Measurements from ENCODE around the gene MCCC1.
"Not testable (repeated sequence)": the region's sequence is repeated elsewhere in the genome, so short reads cannot be mapped to it uniquely, and the experiment has no call there.

The MCCC1 gene

DNA sequence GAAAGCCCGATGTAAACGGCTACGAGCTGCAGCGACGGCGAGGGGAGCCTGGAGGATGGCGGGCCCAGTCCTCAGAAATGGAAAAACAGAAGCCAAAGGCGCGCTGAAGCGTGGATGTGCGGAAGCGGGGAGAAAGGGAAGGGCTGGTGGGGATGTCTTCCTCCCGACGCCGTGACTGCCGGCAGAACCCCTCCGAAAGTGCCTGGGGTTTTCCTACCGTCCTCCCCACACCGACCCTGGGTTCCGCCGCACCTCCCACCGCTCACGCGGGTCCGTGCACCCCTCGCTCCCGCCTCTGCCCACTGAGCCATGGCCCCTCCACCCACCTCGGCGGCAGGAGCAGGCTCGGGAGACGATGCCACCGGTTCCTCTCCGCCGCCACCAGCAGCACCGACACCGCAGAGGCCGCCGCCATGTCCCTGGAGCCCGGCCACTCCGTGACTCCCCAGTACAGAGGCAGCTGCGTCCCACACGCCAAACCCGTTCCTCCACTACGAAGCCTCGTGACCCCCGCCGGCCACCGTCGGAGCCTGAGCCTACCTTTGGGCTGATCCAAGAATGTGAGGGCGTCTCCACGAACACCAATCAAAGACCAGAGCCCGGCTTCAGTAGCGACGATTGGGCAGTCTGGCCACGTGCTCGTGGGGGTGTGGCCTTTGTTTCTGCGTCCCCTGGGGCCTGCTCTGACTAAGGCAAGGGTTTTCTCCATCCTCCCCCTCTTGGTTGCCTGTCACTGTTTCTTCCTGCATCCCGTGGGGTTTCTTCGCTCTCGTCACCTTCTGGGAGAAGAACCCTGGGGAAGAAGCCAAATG, at the start of gene MCCC1:
MCCC1 (minus strand) TSS at position 471 of the 812 bp plus-strand sequence; CDS start at position 415, 56 bp downstream.
- peak; percentile 96 to 97 for DNase-seq (ENCODE audit: low read depth in 2 of 2)

DNA sequence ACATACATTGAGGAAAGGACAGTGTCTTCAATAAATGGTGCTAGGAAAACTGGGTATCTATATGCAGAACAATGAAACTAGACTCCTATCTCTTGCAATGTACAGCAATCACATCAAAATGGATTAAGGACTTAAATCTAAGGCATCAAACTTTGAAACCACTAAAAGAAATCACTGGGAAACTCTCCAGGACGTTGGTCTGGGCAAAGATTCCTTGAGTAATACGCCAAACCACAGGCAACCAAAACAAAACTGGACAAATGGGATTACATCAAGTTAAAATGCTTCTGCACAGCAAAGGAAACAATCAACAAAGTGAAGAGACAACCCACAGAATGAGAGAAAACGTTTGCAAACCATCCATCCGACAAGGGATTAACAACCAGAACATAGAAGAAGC, 48.8 kb upstream of the MCCC1 start:
- no peak for DNase-seq (ENCODE audit: low read depth in 2 of 2)

DNA sequence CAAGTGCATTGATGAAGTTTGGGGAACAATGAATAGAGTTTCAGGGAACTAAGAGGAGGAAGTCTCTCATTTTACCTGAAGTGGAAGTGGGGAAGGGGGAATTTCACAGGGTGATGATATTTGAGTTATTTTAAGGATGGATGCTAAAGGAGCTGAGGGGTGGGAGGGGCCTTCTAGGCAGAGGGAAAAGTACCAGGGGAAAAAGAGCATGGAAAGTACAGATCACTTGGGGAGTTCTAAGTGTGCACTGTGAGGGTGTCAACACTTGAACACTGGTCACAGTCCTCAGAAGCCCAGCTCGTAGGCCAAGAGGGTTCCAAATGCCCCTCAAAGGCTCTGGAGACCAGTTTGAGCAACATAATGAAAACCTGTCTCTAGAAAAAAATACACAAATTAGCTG, 45.1 kb upstream of the MCCC1 start:
- DNase-seq (ENCODE audit: low read depth in 2 of 2): no peak

DNA sequence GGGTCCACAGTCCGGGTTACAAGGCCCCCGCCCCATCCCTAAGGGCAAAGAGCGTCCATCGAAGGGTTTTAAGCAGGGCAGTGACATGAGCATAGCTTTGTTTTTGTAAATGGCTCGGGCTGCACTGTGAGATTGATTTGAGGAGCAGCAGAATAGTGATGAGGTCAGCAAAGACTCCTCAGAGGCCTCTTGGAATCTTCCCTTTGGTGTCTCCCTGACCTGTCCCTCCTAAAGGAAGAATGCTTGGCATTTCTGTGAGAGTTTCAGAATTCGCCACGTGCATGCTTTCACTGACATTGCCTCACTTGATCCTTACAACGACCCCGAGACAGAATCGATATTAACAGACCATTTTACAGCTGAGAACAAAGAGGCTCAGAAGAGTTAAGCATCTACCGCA, 42.9 kb upstream of the MCCC1 start:
- no peak for DNase-seq (ENCODE audit: low read depth in 2 of 2)

DNA sequence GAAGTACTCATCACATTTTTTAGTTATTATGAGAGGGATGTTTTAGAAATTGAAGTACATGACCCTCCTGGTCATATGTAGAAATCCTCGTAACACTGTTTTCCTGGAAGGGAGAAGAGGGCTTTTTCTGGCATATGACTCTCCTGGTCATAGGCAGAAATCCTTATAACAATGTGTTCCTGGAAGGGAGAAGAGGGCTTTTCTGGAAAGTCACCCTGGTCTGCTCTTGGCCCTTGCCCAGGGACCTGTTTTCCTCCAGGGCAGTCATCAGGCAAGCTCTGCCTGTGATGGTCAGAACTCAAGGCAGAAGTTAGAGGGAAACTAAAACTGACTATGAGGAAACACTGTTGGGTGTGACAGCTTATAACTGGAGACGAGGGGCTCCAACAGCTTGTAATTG, 35.5 kb upstream of the MCCC1 start:
- no peak for DNase-seq (ENCODE audit: low read depth in 2 of 2)

DNA sequence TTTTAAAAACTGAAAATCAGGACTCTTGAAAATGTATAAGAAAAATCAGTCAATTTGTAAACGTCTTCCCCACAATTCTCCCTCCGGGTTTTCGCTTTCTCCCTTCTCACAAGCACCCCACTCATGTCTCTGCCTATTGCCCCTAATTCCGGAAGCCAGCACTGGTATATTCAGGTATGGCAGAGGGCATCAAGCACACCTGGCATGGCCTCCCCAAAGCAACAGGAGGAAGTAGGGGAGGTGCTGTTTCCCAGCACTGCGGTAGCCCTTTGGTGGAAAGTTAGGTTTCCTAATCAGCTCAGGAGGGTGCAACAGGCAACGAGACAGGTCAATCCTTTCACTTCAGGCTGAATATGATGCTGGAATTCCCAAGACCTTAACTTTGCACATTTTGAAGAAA, 33.1 kb upstream of the MCCC1 start:
- DNase-seq (ENCODE audit: low read depth in 2 of 2): no peak

DNA sequence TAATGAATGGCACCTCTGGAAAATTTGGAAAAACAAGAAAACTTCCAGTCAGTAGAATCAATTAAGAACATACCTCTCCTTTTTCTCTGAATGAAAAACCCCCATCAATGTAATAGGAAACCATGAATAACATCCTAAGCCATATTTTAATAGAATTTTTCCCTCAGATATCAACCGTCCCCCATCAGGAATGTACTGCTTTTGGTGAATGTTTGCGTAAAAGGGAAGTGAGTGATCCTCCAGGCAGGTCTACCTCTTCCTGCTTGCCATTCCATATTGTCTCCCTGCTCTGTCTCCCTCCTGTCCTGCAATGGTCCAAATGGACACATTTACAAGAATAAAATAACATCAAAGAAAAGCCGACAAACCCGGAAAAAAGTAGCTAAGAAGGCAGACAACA, 32.4 kb upstream of the MCCC1 start:
- no peak for DNase-seq (ENCODE audit: low read depth in 2 of 2)

DNA sequence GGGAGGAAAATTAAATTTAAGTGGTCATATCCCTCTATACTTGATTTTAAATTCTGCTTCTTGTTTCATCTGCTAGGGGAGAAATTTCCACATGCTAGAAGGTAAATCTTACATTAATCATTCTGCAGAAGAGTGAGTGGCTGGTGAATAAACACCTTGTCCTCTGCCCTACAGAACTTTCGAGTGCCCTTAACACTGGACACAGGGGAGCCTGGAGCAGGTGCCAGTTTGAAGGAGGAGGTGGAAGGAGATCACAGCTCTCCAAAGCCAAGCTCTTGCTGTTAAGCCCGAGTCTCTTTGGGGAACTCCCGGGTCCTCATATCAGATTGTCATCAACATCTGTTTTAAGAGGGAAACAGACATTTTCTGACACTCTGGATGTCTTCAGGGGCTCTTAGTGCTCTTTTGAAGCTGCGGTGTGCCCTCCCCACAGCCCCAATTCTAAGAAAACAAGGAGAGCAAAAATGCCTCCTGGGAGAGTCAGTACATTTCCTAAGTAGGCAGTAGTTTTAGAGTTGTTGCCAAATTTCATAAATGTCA, 32.0 kb upstream of the MCCC1 start:
- no peak for DNase-seq (ENCODE audit: low read depth in 2 of 2)

DNA sequence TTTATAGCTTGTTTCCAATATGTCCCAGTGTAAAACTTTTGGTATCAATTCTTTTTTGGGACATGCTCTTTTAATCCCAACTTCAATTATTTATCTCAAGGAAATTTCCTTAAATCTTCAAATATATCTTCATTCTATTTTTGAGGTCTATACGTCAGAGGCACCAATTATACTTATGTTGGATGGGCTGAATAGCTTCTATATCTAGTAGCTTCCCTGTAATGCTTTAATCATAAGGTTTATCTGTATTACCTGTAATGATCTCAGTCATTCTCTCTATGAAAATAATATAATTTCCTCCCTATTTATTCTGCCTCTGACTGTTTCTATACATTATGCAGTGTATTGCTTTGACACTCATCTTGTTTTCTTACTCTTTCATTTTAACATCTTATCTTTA, 29.9 kb upstream of the MCCC1 start:
- DNase-seq (ENCODE audit: low read depth in 2 of 2): no peak

DNA sequence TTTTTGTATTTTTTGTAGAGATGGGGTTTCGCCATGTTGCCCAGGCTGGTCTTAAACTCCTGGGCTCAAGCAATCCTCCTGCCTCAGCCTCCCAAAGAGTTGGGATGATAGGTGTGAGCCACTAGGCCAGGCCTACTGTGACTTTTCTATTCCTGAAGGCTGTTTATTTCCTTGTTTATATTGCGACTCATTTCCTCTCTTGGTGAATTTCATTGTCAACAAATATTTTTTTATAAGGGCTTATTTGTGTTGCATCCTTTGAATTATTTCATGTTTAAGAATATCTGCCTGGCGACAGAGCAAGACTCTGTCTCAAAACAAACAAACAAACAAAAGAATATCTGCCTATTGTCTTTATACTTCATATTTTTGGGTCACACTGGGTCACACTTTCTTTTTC, 29.4 kb upstream of the MCCC1 start:
- DNase-seq (ENCODE audit: low read depth in 2 of 2): no peak

DNA sequence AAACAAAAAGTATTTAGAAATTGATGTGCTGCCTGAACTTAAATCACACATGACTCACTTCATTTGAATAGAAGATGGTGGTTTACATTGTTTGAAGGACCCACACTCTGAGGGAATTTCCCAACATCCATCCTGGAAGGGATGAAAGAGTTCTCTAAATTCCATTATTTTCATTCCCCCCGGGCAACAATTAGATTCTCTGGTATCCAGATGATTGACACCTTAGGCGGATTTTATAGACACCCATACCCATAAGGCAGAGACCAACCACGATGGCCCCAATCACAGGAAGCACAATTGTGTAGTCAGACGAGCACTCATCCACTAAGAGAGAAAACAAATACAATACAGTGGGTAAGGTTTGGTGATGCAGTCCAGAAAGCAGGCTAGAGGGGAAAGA, 24.6 kb upstream of the MCCC1 start:
- no peak for DNase-seq (ENCODE audit: low read depth in 2 of 2)

DNA sequence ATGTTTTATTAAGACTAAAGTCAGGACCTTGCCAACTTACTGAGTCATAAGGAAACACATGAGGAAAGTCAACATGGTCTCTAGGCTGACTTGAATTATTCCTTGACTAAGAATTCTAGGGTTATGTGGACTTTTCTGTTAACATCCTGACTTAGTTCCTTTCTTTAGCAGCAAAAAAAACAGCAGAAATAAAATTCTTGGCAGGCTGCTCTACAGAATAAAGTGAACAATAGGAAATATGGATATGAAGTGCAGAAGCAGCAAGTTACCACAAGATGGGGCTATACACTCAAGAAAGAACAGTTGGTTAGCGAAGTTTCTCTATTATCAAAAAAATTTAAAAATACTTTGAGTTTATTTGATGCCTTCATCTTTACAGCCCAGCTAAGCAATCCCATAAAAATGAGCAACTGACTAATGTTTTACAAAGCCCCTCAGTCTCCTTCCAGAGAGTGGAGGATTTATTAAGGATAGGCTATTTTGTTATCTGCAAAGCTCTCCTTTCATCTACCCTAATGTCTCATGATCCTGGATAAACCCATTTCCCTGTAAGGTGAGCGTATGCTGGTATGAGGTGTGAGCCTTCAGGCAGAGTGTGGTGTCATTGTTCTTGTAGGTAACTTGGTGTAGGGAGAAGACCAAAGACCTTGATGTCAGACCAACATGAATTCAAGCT, 23.1 kb upstream of the MCCC1 start:
- DNase-seq (ENCODE audit: low read depth in 2 of 2): no peak

DNA sequence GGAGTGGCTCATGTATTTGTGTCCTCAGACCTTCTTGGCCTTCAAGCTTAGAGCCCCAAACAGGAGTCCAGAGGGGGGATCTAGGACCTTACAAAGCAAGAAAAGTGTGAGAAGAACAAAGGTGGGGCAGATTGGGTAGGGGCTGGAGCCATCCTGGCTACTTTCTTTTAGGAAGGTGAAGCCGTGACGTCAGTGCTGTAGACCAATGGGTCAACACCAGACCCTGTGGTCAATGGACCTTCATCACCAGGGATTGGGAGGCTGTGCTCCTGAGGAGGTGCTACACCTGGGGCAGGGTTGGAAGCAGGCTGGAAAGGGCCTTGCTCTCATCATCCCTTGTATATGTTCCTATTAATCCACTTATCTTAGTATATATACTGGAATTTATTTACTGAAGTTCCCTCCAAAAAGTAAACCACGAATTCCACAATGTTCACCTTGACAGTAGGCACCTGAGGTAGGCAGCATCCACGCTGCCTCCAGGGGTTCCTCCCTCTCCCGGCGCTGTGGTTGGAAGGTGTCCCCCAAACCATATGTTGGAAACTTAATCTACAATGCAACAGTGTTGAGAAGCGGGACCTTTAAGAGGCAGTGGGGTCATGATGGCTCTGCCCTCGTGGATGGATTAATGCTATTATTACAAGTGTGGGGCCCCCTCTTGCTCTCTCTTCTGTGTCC, 21.4 kb upstream of the MCCC1 start:
- no peak for DNase-seq (ENCODE audit: low read depth in 2 of 2)

DNA sequence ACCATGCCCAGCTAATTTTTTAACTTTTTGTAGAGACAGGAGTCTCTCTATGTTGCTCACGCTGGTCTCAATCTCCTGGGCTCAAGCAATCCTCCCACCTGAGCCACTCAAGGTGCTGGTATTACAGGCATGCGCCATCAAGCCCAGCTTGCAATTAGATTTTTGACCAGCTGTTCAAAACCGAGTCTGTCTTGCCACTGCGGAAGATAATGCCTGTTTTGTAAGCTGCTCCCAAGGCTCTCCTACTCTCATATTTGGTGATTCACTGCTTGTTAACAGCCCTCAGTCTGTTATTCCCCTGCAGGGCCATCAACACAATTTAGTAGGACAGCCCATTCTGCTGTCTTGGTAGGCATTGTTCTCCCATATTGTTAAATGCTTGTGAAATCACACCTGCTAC, 17.8 kb upstream of the MCCC1 start:
- DNase-seq (ENCODE audit: low read depth in 2 of 2): no peak

DNA sequence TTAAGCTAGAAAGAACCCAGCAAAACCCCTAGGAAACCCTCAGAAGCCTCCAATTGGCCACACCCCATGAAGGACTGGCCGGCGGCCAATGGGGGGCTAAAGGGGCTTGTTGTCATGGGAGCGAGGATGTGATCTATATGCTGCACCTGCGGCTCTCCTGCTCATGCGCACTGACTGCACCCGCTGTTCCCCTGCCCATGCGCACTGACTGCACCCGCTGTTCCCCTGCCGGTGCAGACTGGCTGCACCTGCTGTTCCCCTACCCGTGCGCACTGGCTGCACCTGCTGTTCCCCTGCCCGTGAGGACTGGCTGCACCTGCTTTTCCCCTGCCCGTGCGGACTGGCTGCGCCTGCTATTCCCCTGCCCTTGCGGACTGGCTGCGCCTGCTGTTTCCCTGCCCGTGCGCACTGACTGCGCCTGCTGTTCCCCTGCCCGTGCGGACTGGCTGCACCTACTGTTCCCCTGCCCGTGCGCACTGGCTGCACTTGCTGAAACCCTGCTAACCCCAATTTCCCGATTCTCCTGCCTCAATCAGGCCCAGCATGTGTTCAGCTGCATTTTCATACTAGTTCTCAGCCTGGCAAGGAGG, 16.8 kb upstream of the MCCC1 start:
- peak; percentile 49 to 54 for DNase-seq (ENCODE audit: low read depth in 2 of 2)

DNA sequence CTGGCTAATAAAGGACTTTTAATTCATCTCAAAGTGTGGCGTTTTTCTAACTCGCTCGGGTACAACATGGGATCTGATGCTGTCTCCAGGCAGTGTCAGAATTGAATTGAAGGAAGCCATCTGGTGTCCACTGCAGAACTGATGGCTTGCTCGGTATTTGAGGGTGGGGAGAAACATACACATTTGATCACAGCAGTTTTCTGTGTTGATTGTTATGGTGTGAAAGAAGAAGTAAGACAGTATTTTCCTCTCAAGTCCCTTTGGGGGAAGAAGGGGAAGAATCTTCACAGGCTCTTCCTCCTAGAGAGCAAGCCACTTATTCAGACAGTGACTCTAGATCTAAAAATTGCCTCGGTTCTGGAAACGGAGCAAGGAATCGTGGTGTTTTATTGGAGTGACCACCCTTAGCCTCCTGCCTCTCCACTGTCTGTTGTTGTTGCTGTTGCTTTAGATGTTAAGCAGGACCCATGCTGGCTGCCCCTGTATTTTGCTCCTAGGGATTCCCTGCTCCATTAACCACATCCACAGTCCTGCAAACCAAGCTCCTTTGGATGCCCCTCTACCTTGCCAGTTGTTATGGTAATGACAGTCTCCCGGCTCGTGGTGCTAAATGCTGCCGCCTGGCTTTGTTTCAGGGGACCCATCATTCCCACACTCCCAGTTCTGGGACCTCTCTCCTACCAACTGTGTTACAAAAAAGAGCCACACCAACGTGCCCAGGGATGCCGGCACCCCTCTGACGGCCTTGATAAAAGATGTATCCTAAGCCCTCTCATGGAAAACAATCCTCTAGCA, 15.3 kb upstream of the MCCC1 start:
- no peak for DNase-seq (ENCODE audit: low read depth in 2 of 2)

DNA sequence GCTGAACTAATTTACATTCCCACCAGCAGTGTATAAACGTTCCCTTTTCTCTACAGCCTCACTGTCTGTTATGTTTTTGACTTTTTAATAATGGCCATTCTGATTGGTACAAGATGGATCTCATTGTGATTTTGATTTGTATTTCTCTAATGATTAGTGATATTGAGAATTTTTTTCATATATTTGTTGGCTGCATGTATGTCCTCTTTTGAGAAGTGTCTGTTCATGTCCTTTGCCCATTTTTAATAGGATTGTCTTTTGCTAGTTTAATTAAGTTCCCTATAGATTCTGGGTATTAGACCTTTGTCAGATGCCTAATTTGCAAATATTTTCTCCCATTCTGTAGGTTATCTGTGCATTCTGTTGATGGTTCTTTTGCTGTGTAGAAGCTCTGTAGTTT, 10.6 kb upstream of the MCCC1 start:
- not testable (repeated sequence) for DNase-seq (ENCODE audit: low read depth in 2 of 2)

DNA sequence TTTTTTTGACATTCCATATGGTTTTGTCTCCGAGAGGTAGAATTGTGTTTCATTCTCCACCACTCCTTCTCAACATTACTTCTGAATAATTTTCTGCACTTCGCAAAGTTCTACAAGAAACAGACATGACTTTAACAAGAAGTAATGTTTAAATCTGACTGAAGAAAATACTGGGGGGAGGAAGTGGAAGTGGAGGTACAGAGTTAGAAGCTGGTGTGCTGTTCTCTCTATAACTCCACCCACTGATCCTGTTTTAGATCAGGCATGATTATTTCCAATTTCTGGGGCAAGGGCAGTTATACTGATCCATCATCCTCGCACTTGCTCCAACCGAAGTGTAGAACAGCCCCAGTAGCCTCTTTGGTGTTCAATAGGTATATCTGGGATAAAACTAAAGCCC, 9.2 kb upstream of the MCCC1 start:
- no peak for DNase-seq (ENCODE audit: low read depth in 2 of 2)

DNA sequence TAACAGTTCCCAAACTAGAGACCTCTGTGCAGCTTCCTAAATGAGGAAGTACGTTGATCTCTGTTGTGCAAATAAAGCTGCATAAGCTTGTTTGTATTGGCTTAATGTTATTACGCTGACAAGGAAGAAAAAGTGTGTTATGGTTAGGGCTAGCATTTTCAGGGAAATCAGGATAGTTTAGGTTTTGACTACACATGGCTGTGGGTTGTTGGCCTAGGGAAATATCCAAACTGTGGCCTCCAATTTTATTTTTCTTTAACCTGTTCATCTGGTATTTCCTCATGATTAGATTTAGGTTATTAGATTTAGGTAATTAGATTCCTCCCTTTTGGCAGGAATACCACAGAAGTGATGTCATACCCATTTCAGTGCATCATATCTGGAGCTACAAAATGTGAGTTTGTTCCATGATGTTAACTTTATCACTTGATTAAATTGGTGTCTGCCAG, 8.7 kb upstream of the MCCC1 start:
- no peak for DNase-seq (ENCODE audit: low read depth in 2 of 2)

DNA sequence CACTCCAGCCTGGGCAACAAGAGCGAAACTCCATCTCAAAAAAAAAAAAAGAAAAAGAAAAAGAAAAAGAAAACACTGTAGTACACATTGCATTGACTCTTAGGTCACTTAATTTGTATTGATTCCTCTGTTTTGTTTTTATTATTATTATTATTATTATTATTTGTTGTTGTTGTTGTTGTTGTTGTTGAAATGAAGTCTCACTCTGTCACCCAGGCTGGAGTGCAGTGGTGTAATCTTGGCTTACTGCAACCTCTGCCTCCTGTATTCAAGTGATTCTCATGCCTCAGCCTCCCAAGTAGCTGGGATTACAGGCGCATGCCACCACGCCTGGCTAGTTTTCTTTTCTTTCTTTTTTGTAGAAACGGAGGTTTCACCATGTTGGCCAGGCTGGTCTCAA, 8.1 kb upstream of the MCCC1 start:
- not testable (repeated sequence) for DNase-seq (ENCODE audit: low read depth in 2 of 2)

DNA sequence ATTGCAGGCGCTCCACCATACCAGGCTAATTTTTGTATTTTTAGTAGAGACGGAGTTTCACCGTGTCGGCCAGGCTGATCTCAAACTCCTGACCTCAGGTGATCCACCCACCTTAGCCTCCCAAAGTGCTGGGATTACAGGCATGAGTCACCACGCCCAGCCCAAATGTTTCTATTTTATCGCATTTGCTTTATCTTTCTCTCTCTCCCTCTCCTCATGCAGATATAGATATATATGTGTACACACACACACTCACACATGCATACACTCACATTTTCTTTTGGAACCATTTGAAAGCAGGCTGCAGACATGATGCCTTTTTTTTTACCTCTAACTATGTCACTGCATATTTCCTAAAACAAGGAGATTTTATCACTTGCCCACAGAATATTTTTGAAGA, 7.3 kb upstream of the MCCC1 start:
- DNase-seq (ENCODE audit: low read depth in 2 of 2): no peak
